A673 (cell line): ENCODE data around the gene C2orf76. TPM values are rescaled to one million over a fixed set of nuclear protein-coding genes. Genes with fewer than 3 reads are reported as not detected.

ENCODE experiments used
- BruUV-seq: library from RNA; stranded (reverse); fragments of 400-500 nt; replicated peaks from 2 replicates; lab custom pipeline; 2021; lab: Mats Ljungman, UMichigan
- CTCF ChIA-PET: fragments of 300-600 bp; sonication (Branson Sonifier 250); formaldehyde crosslinking; loops from one replicate; lab custom pipeline; 2022; ENCODE audit warnings: antibody characterized with exemption; lab: Charles Lee
- POLR2A ChIA-PET: fragments of 300-600 bp; sonication (Branson Sonifier 250); formaldehyde crosslinking; loops from one replicate; lab custom pipeline; 2022; ENCODE audit warnings: antibody characterized with exemption; ENCODE audit not compliant: low non-redundant PET; lab: Charles Lee
- DNase-seq: peaks from one replicate; pipeline ENCODE4 v3.0.0-alpha.2; 2015; ENCODE audit warnings: low spot score
- H3K27ac ChIP-seq: fragments of 200-600 bp; sonication (generic); 2 replicates; pipeline ENCODE4 v1.5.1; 2016; ENCODE audit warnings: mixed run types, low read depth, mild to moderate bottlenecking, mixed read lengths, antibody characterized with exemption, low read length; ENCODE audit not compliant: poor library complexity, severe bottlenecking
- H3K27me3 ChIP-seq: fragments of 200-600 bp; sonication (generic); replicated peaks from 2 replicates; pipeline ENCODE4 v1.6.1; 2017; ENCODE audit warnings: mixed run types, low read depth, mild to moderate bottlenecking, mixed read lengths, antibody characterized with exemption, low read length; ENCODE audit not compliant: insufficient read depth, poor library complexity
- H3K36me3 ChIP-seq: fragments of 200-600 bp; sonication (generic); 2 replicates; pipeline ENCODE4 v1.6.1; 2016; ENCODE audit warnings: mixed run types, mild to moderate bottlenecking, mixed read lengths, antibody characterized with exemption, low read length; ENCODE audit not compliant: insufficient read depth, poor library complexity, severe bottlenecking
- H3K4me1 ChIP-seq: fragments of 200-600 bp; sonication (generic); 2 replicates; pipeline ENCODE4 v1.6.1; 2017; ENCODE audit warnings: mixed run types, mild to moderate bottlenecking, mixed read lengths, antibody characterized with exemption, low read length; ENCODE audit not compliant: insufficient read depth, poor library complexity, severe bottlenecking
- H3K4me3 ChIP-seq: fragments of 200-600 bp; sonication (generic); 2 replicates; pipeline ENCODE4 v1.5.1; 2016; ENCODE audit warnings: low read depth, mixed run types, mild to moderate bottlenecking, mixed read lengths, low read length; ENCODE audit not compliant: poor library complexity, severe bottlenecking
- H3K9me3 ChIP-seq: fragments of 200-600 bp; sonication (generic); 2 replicates; pipeline ENCODE4 v1.6.1; 2016; ENCODE audit warnings: mixed run types, low read depth, mild to moderate bottlenecking, mixed read lengths, antibody characterized with exemption, low read length; ENCODE audit not compliant: poor library complexity, severe bottlenecking
- EZH2 ChIP-seq: fragments of 200-600 bp; sonication (generic); IDR thresholded peaks from 2 replicates; pipeline ENCODE4 v1.6.1; 2017; ENCODE audit warnings: borderline replicate concordance, low read depth, mild to moderate bottlenecking, mixed read lengths, antibody characterized with exemption, low read length; ENCODE audit not compliant: poor library complexity, severe bottlenecking
- intact Hi-C: fragments of 100-400 bp; cut with micrococcal nuclease; formaldehyde crosslinking; loops from one replicate; pipeline ENCODE4 v1.10.0; 2022; ENCODE audit not compliant: unreplicated experiment
- total RNA-seq: library from RNA; stranded (reverse); gene quantifications from 2 replicates; pipeline ENCODE4 v1.2.3, GENCODE V29; 2021
- TF ChIP-seq, protein P1 (sequence below): fragments of 300-800, 200-600 bp; sonication (generic); conservative IDR thresholded peaks from 2 replicates; pipeline ENCODE4 v1.5.1; 2017; ENCODE audit warnings: low read depth, mild to moderate bottlenecking, antibody characterized with exemption, low read length, moderate library complexity, mixed read lengths

The C2orf76 gene
- total RNA-seq, 1 experiment from 2014 or later: 13.4 TPM

DNA sequence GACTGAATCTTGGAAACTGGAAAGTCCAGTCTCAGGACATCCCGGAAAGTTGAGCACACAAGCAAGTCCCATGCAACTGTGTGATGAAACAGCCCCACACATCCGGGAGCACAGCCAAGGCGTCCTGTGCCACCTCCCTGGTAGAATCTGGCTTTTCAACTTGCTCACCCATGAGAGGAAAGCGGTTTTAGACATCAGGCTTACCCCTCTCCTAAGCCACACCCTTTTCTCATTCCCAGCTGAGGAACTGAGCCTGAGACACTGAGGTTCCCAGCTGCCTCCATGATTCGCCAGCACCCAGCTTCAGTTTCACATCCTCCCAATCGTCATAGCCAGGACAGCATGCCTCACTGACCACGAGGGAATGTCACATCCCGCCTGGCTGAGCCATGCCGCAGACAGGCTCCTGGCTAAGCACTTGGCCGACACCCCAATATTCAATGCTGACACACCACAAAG, 82.7 kb downstream of the C2orf76 start:
- Histone ChIP-seq H3K27me3 (no peaks in the 10 kb centered on the region), H3K36me3 (no peaks in the 10 kb centered on the region), H3K27ac (no peak overlapping the region), H3K4me1 (no peaks in the 10 kb centered on the region), H3K4me3 (no peak overlapping the region), H3K9me3 (no peaks in the 10 kb centered on the region)
- DNase-seq: no peak
- ChIA-PET CTCF (no interaction called here), POLR2A (no interaction called here)
- intact Hi-C loops: no loop called here
- TF ChIP-seq EZH2: no peak
- TF ChIP-seq, protein P1, sequence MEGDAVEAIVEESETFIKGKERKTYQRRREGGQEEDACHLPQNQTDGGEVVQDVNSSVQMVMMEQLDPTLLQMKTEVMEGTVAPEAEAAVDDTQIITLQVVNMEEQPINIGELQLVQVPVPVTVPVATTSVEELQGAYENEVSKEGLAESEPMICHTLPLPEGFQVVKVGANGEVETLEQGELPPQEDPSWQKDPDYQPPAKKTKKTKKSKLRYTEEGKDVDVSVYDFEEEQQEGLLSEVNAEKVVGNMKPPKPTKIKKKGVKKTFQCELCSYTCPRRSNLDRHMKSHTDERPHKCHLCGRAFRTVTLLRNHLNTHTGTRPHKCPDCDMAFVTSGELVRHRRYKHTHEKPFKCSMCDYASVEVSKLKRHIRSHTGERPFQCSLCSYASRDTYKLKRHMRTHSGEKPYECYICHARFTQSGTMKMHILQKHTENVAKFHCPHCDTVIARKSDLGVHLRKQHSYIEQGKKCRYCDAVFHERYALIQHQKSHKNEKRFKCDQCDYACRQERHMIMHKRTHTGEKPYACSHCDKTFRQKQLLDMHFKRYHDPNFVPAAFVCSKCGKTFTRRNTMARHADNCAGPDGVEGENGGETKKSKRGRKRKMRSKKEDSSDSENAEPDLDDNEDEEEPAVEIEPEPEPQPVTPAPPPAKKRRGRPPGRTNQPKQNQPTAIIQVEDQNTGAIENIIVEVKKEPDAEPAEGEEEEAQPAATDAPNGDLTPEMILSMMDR: no peak
- no TSS peak for BruUV-seq

DNA sequence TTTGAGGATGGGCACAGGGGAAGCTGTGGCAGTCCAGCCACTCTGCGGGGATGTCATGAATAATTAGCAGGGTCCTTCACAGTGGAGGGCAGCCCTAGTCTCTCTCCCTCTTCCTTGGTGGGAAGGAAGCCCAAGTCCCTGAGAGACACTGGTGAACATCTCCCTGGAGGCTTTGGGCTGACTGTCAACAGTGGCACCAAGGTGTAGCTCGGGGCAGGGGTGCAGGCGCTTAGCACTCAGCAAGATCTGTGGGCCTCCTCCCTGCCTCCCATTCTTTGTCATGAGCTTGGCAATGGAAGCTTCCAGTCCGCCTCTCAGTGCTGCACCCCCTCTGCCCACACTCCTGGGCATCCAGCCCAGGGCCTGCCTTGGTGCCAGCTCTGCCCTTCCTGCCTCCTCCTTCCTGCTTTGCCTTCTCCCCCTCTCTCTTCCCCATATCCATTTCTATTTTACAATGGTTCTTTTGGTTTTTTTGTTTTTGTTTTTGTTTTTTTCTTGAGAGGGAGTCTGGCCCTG, 83.6 kb downstream of the C2orf76 start:
- no TSS peak for BruUV-seq
- CTCF ChIA-PET: no interaction called here

DNA sequence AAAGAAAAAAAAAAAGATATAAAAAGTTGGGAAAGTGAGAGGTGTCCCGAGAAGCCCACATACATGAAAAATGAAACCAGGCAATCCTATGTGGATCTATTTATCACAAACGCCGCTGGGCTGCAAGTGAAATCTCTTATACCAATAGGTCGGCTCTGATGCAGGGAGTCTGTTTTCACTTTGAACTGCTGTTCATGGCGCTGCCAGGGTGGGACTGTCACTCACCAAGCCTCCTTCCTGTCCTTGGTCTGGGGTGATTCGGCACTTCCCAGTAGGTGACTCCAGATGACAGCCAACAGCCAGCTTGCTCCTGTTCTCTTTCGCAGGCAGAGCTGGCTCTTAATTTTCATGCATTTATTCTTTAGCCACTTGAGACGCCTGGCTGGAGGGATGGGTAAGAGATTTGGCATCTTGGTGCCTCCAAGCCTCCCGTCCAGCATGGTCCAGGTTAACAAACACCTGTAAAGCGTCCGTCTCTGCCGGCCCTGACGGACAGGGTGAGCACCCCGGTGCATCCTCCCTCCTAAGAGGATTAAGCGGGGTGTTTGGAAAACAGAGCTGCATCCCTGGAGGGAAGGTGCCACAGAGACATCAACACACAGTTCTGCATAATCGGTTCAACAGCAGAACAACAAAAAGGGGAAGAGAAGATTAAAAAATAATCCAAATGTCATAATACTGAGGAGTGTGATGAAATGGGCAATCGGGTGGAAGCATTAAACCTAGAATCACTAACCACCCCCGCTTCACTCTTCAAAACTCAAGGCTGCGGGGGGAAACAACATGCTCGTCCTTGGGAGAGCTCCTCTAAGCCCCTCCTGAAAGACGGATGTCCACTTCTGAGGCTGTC, 84.3 kb downstream of the C2orf76 start:
- TF ChIP-seq EZH2: no peak
- TF ChIP-seq, protein P1: no peak
- H3K9me3 ChIP-seq: no peaks in the 10 kb centered on the region
- no TSS peak for BruUV-seq
- no peak for DNase-seq
- intact Hi-C loops: no loop called here
- ChIA-PET CTCF (no interaction called here), POLR2A (no interaction called here)
- no peaks in the 10 kb centered on the region for H3K36me3 ChIP-seq
- no peak overlapping the region for H3K27ac ChIP-seq
- H3K4me3 ChIP-seq: no peak overlapping the region
- H3K4me1 ChIP-seq: no peaks in the 10 kb centered on the region
- no peaks in the 10 kb centered on the region for H3K27me3 ChIP-seq

More for the DNA sequence above, 83.6 kb downstream of the C2orf76 start:
- TF ChIP-seq EZH2: no peak
- TF ChIP-seq, protein P1: no peak
- Histone ChIP-seq H3K27ac (no peak overlapping the region), H3K4me1 (no peaks in the 10 kb centered on the region), H3K36me3 (no peaks in the 10 kb centered on the region), H3K4me3 (no peak overlapping the region), H3K9me3 (no peaks in the 10 kb centered on the region), H3K27me3 (no peaks in the 10 kb centered on the region)
- POLR2A ChIA-PET: no interaction called here
- no peak for DNase-seq
- intact Hi-C loops: no loop called here
